K562 (cell line): ENCODE results near the gene ATP5F1D. TPM values are rescaled to one million over a fixed set of nuclear protein-coding genes. Genes with fewer than 3 reads are reported as not detected.

Experiments
- ATF6 ChIP-seq: sonication (generic); formaldehyde crosslinking; IDR thresholded peaks from 2 replicates; pipeline ENCODE4 v1.4.0; 2020; ENCODE audit warnings: mild to moderate bottlenecking, missing genetic modification reagents
- CHD7 ChIP-seq: fragments of 200-600 bp; sonication (generic); IDR thresholded peaks from one replicate; pipeline ENCODE4 v1.6.1; 2012; ENCODE audit warnings: mild to moderate bottlenecking, low read depth, low read length, inconsistent platforms
- HBP1 ChIP-seq: fragments of 450-650 bp; formaldehyde crosslinking; IDR thresholded peaks from 2 replicates; pipeline ENCODE4 v1.4.0; 2022; ENCODE audit warnings: missing genetic modification characterization
- MED1 ChIP-seq: sonication (generic); formaldehyde crosslinking; IDR thresholded peaks from 2 replicates; pipeline ENCODE4 v1.8.1; 2023; ENCODE audit warnings: missing genetic modification reagents, borderline replicate concordance
- NELFE ChIP-seq: IDR thresholded peaks from 2 replicates; pipeline ENCODE4 v1.6.1; 2011; ENCODE audit warnings: mild to moderate bottlenecking; ENCODE audit not compliant: insufficient read depth, insufficient read length
- POLR2H ChIP-seq: IDR thresholded peaks from 2 replicates; pipeline ENCODE4 v1.6.1; 2016; ENCODE audit warnings: missing genetic modification characterization, low read depth, mild to moderate bottlenecking, control low read depth, missing compliant biosample characterization, moderate library complexity
- RAD51 ChIP-seq: fragments of 450-650 bp; IDR thresholded peaks from 2 replicates; pipeline ENCODE4 v1.7.1; 2016; ENCODE audit warnings: low read depth, mild to moderate bottlenecking, borderline replicate concordance
- SIN3A ChIP-seq, 2 experiments: fragments of 150-350 bp in 1 of 2; IDR thresholded peaks; 2 replicates each; pipeline ENCODE4 v1.6.1; 2011 to 2016; ENCODE audit warnings: borderline replicate concordance in 2 of 2, low read depth in 2 of 2, low read length in 2 of 2, mild to moderate bottlenecking in 2 of 2, moderate library complexity in 2 of 2; ENCODE audit not compliant: control insufficient read depth in 1 of 2
- SUPT5H ChIP-seq: fragments of 450-650 bp; IDR thresholded peaks from 2 replicates; pipeline ENCODE4 v1.6.1; 2016
- U2AF2 ChIP-seq: fragments of 200-400 bp; formaldehyde crosslinking; optimal IDR thresholded peaks from 2 replicates; pipeline ENCODE3; 2017; ENCODE audit warnings: low read depth, mild to moderate bottlenecking, low read length
- ZKSCAN1 ChIP-seq: fragments of 150-350 bp; IDR thresholded peaks from 2 replicates; pipeline ENCODE4 v1.6.1; 2016; ENCODE audit warnings: low read depth, low read length
- polyA plus RNA-seq, 8 experiments: library from polyadenylated mRNA; depleted of rRNA in 4 of 8; stranded (reverse) in 5 of 8; unstranded in 3 of 8; fragments of >200 nt; fragmentation: Nextera tagmentation in 2 of 8; fragmentation: Illumina TruSeq in 1 of 8; extraction: Ambion mirVana in 2 of 8; extraction: Trizol in 1 of 8; gene quantifications; 2 replicates each; pipeline versions ENCODE4 v1.2.1 to v1.2.3, GENCODE V29; 2011 to 2014; ENCODE audit warnings: inconsistent platforms in 1 of 8, missing spikeins in 1 of 8
- total RNA-seq, 7 experiments: library from RNA; depleted of rRNA in 6 of 7; stranded (reverse); fragments of >200 nt in 6 of 7; fragmentation: Illumina TruSeq in 2 of 7; extraction: Trizol in 2 of 7; gene quantifications; 2 replicates each; pipeline versions ENCODE4 v1.2.1 to v1.2.3, GENCODE V29; 2011 to 2021; ENCODE audit warnings: low replicate concordance in 1 of 7

The ATP5F1D gene
- total and polyA plus RNA-seq, 9 of the 15 experiments (the other 6 are each of a cell fraction or from before 2014, with no cell fraction given), result 3.9 to 409 (median 36.8) TPM

GRCh38 chr19:1269065-1269477 is 27.5 kb downstream of the ATP5F1D start, which contains the start of gene CIRBP (continued):
- TF ChIP-seq POLR2H (tag), result peak; percentile 98
- TF ChIP-seq ATF6 (CRISPR knock-in tag), result no peak
- no peak for TF ChIP-seq MED1 (CRISPR knock-in tag)
- peak; percentile 75 for TF ChIP-seq NELFE
- no peak for TF ChIP-seq RAD51
- TF ChIP-seq SIN3A (IDR thresholded peaks at IDR 0.05; ENCODE audit: borderline replicate concordance in 2 of 2, control insufficient read depth in 1 of 2, low read depth in 2 of 2, low read length in 2 of 2), result peak in 1 of 2 experiments; percentile 76; a peak in 1 of 4 replicates
- TF ChIP-seq U2AF2, result no peak
- TF ChIP-seq CHD7, result no peak
- TF ChIP-seq HBP1 (CRISPR knock-in tag), result no peak
- peak; percentile 98 for TF ChIP-seq SUPT5H
- TF ChIP-seq ZKSCAN1, result no peak
